Right cardiac atrium (tissue), 5 donors: ENCODE measurements around the gene ZNF598. TPM values are rescaled to one million over a fixed set of nuclear protein-coding genes. Genes with fewer than 3 reads are reported as not detected.

Source experiments
- ATAC-seq, 2 donors: fragments of 200-7000 bp; cut with Tn5 transposase; one replicate each; pipeline versions ENCODE4 v1.8.0 to v1.9.1; 2020; ENCODE audit warnings: moderate library complexity in 2 of 2, mild to moderate bottlenecking in 1 of 2
- DNase-seq, 3 donors: peaks; one replicate each; pipeline ENCODE4 v3.0.0-alpha.2; 2020
- H3K27ac ChIP-seq: one replicate; pipeline ENCODE4 v1.5.1; 2013; ENCODE audit warnings: mild to moderate bottlenecking, low read length, control low read depth, moderate library complexity
- H3K27me3 ChIP-seq: one replicate; pipeline ENCODE4 v1.6.1; 2013; ENCODE audit not compliant: control insufficient read depth, insufficient read depth
- H3K4me1 ChIP-seq: one replicate; pipeline ENCODE4 v1.6.1; 2013; ENCODE audit warnings: low read length; ENCODE audit not compliant: control insufficient read depth, insufficient read depth
- H3K4me3 ChIP-seq: one replicate; pipeline ENCODE4 v1.5.1; 2013; ENCODE audit warnings: low read length, control low read depth
- H3K9me3 ChIP-seq: one replicate; pipeline ENCODE4 v1.6.1; 2013; ENCODE audit warnings: low read length; ENCODE audit not compliant: control insufficient read depth
- WGBS: extraction: QIAGEN DNeasy Blood & Tissue Kit; methylation state at CpG from one replicate; pipeline ENCODE4 v1.1.7; 2013; 5-methylcytosine and 5-hydroxymethylcytosine counted together
- intact Hi-C, 4 donors: fragments of 100-400 bp; cut with DNase I; formaldehyde crosslinking; loops; one replicate each; pipeline versions ENCODE4 v1.11.0 to v1.14.0; 2022 to 2023
- polyA plus RNA-seq: library from polyadenylated mRNA; stranded (reverse); fragments of 200-250 nt; gene quantifications from one replicate; pipeline ENCODE4 v1.2.3, GENCODE V29; 2013
- total RNA-seq, 4 donors: library from RNA; stranded (reverse); fragmentation: NEBNext Ultra II Directional; extraction: Animal tissue kit (Norgen Biotek cat#: 25700); gene quantifications; one replicate each; pipeline ENCODE4 v1.2.1, GENCODE V29; 2021
- donor health status: healthy with polysubstance abuse.
- donor health status: DM: no; HTN: yes; CAD: no.
- donor health status: DM: no; HTN: no; CAD: no.
- donor health status: DM: no; HTN: yes; CAD: no; lungs with severe emphysema.
- donor health status: DM: yes; HTN: yes; CAD: no.

ZNF598 gene
- total and polyA plus RNA-seq, 5 donors: 14.0 to 20.5 (median 17.2) TPM

DNA sequence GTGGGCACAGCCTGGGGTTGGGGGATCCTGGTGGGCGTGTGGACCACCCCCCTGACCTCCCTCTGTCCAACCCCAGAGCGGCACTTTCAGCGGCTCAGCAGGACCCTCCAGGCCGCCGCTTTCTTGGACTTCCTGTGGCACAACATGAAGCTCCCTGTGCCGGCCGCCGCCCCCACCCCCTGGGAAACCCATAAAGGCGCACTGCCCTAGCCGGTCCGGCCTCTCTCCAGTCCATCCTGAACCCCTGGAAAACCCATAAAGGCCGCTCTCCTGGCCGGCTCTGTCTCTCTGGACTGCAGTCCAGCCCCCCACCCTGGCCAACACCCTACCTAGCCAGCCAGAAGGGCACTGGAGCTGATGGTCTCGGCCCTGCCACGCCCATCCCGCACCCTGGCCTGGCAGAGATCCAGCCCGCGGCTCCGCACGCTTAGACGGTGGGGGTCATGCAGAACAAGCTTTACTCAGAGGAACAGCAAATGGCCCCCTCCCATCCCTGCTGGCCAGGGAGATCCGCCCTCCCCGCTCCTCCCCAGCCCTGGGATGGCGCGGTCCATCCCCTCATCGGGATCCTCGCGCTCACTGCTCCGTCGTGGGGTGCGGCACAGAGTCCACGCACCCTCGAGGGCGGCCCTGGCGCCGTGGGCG, 31.0 kb downstream of the ZNF598 start:
- no peak for DNase-seq
- no peaks in the 10 kb centered on the region for H3K9me3 ChIP-seq
- WGBS: 72% methylated on average over 37 of the region's 37 CpGs
- no peak for ATAC-seq
- intact Hi-C loops: no loop called here
- no peak overlapping the region for H3K27ac ChIP-seq
- H3K27me3 ChIP-seq: no peaks in the 10 kb centered on the region
- H3K4me1 ChIP-seq: no peaks in the 10 kb centered on the region
- H3K4me3 ChIP-seq: no peak overlapping the region

DNA sequence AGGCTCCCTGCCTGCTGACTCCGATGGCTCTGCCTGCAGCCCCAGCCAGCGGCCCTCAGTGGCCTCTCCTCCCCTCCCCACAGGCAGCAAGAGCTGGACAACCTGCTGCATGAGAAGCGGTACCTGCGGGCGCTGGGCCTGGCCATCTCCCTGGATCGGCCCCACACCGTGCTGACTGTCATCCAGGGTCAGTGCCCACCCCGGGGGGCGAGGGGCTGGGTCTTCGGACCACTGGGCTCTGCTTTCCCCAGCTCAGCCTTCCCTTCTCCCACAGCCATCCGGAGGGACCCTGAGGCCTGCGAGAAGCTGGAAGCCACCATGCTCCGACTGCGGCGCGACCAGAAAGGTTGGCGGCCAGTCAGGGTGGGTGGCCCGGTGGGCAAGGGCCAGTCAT, 31.7 kb downstream of the ZNF598 start:
- Histone ChIP-seq H3K27ac (no peak overlapping the region), H3K9me3 (no peaks in the 10 kb centered on the region), H3K4me1 (peaks cover under 1% of the 10 kb centered on the region), H3K27me3 (no peaks in the 10 kb centered on the region), H3K4me3 (no peak overlapping the region)
- intact Hi-C loops: no loop called here
- no peak for ATAC-seq
- WGBS: 93% methylated on average over 18 of the region's 18 CpGs
- no peak for DNase-seq

DNA sequence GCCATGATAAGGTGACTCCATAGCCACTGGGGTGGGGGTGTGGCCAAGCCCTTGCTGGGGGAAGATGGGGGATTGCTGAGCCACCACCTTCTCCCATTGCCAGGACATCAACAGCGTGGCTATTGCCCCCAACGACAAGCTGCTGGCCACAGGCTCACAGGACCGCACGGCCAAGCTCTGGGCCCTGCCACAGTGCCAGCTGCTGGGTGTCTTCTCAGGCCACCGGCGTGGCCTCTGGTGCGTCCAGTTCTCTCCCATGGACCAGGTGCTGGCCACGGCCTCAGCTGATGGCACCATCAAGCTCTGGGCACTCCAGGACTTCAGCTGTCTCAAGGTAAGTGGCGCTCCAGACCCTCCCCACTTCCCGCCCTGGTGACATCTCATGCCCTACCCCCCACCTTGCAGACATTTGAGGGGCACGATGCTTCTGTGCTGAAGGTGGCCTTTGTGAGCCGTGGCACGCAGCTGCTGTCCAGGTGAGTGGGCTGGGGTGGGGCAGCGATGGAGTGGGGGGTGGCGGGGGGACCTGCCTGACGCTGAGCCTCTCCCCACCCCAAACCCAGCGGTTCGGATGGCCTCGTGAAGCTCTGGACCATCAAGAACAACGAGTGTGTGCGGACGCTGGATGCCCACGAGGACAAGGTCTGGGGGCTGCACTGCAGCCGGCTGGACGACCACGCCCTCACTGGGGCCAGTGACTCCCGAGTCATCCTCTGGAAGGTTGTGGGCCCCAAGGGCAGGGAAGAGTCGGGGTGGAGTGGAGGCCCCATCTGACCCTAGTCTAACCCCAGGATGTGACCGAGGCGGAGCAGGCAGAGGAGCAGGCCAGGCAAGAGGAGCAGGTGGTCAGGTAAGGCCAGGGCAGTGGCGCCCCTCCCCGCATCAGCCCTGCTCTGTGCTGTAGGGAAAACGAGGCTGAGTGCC, 32.4 kb downstream of the ZNF598 start:
- Histone ChIP-seq H3K27me3 (no peaks in the 10 kb centered on the region), H3K4me1 (peaks cover 5% of the 10 kb centered on the region), H3K4me3 (no peak overlapping the region), H3K9me3 (no peaks in the 10 kb centered on the region), H3K27ac (no peak overlapping the region)
- 92% methylated on average over 33 of the region's 33 CpGs for WGBS
- ATAC-seq: no peak
- DNase-seq: peak in 1 of 3 donors; percentile 60
- intact Hi-C loops: no loop called here

DNA sequence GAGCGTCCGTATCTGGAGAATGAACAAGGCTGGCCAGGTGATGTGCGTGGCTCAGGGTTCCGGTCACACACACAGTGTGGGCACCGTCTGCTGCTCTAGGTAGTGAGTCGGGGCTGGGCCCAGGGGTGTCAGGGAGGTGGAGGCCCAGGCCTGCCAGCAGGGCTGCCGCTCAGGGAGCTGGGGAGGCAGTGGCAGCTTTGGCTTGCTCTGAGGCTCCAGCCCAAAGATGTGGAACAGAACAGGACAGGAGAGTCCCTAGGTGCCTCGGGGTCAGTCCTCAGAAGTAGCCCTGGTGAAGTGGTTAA, 33.5 kb downstream of the ZNF598 start:
- H3K4me1 ChIP-seq: peaks cover 5% of the 10 kb centered on the region
- H3K9me3 ChIP-seq: no peaks in the 10 kb centered on the region
- 96% methylated on average over 8 of the region's 8 CpGs for WGBS
- ATAC-seq: no peak
- no peak for DNase-seq
- no peak overlapping the region for H3K4me3 ChIP-seq
- no peaks in the 10 kb centered on the region for H3K27me3 ChIP-seq
- no peak overlapping the region for H3K27ac ChIP-seq
- intact Hi-C loops: no loop called here

DNA sequence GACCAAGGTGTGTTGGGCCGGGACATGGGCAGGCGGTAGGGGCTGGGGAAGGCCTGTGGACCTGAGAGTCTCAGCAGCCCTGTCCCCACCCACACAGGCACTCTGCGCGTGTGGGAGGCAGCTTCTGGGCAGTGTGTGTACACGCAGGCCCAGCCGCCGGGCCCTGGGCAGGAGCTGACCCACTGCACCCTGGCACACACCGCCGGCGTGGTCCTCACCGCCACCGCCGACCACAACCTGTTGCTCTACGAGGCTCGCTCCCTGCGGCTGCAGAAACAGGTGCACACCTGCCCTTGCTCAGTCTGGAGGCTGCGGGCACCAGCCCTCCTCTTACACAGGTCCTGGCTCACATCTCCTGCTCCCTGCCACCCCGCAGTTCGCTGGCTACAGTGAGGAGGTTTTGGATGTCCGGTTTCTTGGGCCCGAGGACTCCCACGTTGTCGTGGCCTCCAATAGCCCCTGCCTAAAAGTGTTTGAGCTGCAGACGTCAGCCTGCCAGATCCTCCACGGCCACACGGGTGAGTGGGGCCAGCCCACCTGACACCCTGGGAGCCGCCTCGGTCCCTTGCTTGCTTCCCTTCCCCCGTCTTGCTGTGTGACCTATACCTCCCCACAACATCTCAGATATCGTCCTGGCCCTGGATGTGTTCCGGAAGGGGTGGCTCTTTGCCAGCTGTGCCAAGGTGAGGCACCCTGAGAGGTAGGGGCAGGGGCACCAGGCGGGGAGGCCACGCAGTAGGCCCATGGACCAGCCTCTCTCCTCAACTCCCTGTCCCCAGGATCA, 34.0 kb downstream of the ZNF598 start:
- no peaks in the 10 kb centered on the region for H3K27me3 ChIP-seq
- no peak for DNase-seq
- no peak overlapping the region for H3K27ac ChIP-seq
- peaks cover 9% of the 10 kb centered on the region for H3K4me1 ChIP-seq
- intact Hi-C loops: no loop called here
- H3K4me3 ChIP-seq: no peak overlapping the region
- 93% methylated on average over 33 of the region's 33 CpGs for WGBS
- no peak for ATAC-seq
- no peaks in the 10 kb centered on the region for H3K9me3 ChIP-seq

DNA sequence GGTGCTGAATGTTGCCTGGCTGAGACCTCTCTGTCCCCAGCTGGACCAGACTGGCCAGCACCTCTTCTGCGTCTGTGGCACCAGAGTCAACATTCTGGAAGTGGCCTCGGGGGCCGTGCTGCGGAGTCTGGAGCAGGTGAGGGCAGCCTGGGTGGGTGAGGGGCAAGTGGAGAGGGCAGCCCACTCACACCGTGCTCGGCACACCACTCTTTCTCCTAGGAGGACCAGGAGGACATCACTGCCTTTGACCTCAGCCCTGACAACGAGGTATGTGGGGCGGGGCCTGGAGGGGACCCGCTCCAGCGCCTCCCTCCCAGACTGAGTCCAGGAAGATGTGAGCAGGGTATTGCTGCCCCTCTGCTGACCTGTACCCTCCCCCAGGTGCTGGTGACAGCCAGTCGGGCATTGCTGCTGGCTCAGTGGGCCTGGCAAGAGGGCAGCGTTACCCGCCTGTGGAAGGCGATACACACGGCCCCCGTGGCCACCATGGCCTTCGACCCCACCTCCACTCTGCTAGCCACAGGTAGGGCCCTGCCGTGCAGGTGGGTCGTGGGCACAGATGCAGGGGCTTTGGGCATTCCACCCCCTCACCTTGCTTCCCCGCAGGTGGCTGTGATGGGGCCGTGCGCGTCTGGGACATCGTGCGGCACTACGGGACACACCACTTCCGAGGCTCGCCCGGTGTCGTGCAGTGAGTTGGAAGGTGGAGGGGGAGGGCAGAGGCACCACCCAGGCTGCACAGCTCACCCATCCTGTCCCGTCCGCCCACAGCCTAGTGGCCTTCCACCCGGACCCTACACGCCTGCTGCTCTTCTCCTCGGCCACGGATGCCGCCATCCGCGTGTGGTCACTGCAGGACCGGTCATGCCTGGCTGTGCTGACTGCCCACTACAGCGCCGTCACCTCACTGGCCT, 35.2 kb downstream of the ZNF598 start:
- 93% methylated on average over 42 of the region's 42 CpGs for WGBS
- intact Hi-C loops: no loop called here
- Histone ChIP-seq H3K4me1 (peaks cover 9% of the 10 kb centered on the region), H3K27ac (no peak overlapping the region), H3K9me3 (no peaks in the 10 kb centered on the region), H3K4me3 (no peak overlapping the region), H3K27me3 (no peaks in the 10 kb centered on the region)
- DNase-seq (peak in 2 of 3 donors; percentile 8 to 62), ATAC-seq (no peak)

DNA sequence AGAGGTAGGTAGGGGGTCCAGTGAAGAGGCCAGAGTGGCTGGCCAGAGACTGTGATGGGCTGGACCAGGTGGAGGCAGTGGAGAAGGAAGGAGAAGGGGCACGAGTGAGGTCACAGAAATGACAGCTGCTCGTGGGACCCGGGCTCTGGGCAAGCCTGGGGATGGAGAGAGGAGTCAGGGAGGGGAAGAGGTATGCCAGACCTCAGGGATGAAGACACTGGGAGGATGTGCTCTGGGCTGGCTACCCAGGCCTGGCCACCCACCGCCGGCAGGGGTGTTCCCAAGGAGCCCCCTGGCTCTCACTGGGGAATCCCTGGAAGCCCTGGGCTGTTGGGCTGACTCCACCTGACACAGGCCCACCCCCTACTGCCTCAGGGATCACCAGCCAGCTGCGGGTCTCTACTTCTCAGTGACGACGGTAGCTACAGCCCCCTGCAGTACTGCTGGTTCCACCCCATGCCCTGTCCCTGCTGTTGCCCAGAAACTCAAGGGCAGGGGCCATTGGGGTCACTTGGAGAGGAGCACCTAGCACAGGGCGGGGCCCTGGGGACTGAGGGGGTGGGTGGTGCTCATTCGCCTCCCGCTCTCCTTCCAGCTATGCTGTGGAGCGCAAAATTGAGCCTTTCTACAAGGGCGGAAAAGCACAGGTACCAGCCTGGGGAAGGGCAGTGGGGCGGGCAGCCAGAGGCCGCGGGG, 36.0 kb downstream of the ZNF598 start:
- WGBS: 90% methylated on average over 16 of the region's 16 CpGs
- DNase-seq (peak in 1 of 3 donors; percentile 12), ATAC-seq (no peak)
- H3K27me3 ChIP-seq: no peaks in the 10 kb centered on the region
- peaks cover 9% of the 10 kb centered on the region for H3K4me1 ChIP-seq
- no peak overlapping the region for H3K27ac ChIP-seq
- H3K4me3 ChIP-seq: no peak overlapping the region
- intact Hi-C loops: no loop called here
- no peaks in the 10 kb centered on the region for H3K9me3 ChIP-seq

DNA sequence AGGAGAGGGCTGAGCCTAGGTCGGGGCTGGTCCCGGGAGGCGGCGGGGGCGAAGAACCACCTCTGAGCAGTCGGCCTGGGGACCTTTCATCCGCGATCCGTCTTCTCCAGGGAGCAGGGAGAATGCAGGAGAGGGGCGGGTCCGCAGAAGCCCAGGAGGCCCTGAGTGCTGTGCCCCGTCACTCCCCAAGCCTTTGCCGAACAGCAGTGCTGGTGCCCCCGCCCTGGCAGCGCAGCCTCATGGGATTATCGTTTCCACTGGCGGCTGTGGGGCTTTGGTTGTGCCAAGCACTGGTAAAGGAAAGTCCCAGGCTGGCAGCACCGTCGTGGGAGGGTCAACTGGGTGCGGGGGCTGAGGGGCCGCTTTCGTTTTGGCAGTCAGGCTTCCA, 37.1 kb downstream of the ZNF598 start:
- H3K27me3 ChIP-seq: no peaks in the 10 kb centered on the region
- 3% methylated on average over 22 of the region's 22 CpGs for WGBS
- no peaks in the 10 kb centered on the region for H3K9me3 ChIP-seq
- H3K4me1 ChIP-seq: peaks cover 9% of the 10 kb centered on the region
- DNase-seq (peak in 2 of 3 donors; percentile 19 to 59), ATAC-seq (no peak)
- peak overlapping the region; percentile 78 for H3K4me3 ChIP-seq
- no peak overlapping the region for H3K27ac ChIP-seq
- intact Hi-C loops: no loop called here

DNA sequence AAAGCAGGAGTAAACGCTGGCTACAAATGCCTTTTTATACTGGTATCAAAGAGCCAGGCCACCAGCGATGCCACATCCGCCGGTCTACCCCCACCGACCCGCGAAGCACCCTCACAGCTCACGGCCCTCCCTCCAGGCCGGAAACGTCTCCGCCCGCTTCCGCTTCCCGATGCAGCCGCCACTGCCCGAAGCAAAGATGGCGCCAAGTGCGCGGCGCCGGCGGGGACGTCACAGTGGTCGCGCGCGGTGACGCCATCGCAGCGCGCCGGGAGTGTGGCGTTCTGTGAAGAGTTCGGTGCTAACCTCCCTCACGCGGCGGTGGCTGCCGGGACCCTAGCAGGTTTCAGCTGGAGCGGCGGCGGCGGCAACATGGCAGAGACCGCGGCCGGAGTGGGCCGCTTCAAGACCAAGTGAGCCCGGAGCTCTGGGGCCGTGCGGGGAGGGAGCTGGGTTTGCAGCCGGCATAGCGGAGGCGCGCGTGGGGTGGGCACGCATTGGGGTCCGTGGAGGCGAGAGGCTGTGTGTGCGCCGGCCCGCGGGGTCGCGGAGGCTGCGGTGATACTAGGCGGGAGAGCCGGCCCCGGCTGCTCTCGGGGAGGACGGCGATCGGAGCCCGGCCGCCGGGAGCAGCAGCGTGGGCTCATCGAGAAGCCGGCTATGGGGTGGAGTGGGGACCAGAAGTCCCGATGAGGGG, 37.7 kb downstream of the ZNF598 start, which contains the start of gene TBL3:
TBL3 (plus strand) TSS at position 258 of the 694 bp plus-strand sequence; CDS start at position 370, 112 bp downstream.
- ATAC-seq (peak; percentile 94), DNase-seq (peak; percentile 94 to 98 (median 97))
- peak within 1 kb of the TSS; percentile 78 for H3K4me3 ChIP-seq
- WGBS: under 1% methylated on average over 78 of the region's 78 CpGs
- intact Hi-C loops: no loop called here
- peak within 1 kb of the TSS; percentile 86 for H3K27ac ChIP-seq
- H3K4me1 ChIP-seq: peaks cover 9% of the 10 kb centered on the region
- H3K9me3 ChIP-seq: no peaks in the 10 kb centered on the region
- no peaks in the 10 kb centered on the region for H3K27me3 ChIP-seq
